Erythroblast (primary cell): ENCODE results near the gene CHCHD1.

Experiments
- GATA1 ChIP-seq: IDR thresholded peaks from 2 replicates; pipeline ENCODE4 v1.6.1; 2011; ENCODE audit warnings: low read depth, mild to moderate bottlenecking, control low read depth, low read length, moderate library complexity
- POLR2A ChIP-seq: IDR thresholded peaks from 2 replicates; pipeline ENCODE4 v1.6.1; 2011; ENCODE audit warnings: mild to moderate bottlenecking, low read length

DNA sequence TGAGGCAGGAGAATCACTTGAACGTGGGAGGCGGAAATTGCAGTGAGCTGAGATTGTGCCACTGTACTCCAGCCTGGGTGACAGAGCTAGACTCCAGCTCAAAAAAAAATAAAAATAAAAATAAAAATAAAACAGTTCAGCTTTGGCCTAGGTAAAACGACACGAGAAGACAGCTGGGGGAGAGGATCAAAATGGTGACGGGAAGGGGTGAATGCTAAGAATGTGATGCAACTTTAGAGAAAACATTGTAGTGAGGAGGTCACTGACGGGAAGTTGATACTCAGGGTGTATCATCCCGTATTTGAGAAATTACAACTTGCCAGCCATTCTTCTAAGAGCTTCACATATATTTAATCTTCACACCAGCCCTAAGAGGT is 28.5 kb downstream of the CHCHD1 start:
- TF ChIP-seq POLR2A: no peak
- no peak for TF ChIP-seq GATA1
